HepG2 (cell line): ENCODE data around the gene CES3. TPM values are rescaled to one million over a fixed set of nuclear protein-coding genes. Genes with fewer than 3 reads are reported as not detected.
A peak's percentile ranks its signal among the peaks of the same experiment; 100 is the strongest.

ENCODE experiments used
- DBP ChIP-seq: sonication (generic); formaldehyde crosslinking; IDR thresholded peaks from 2 replicates; pipeline ENCODE4 v1.4.0; 2020; ENCODE audit warnings: missing genetic modification reagents; ENCODE audit errors: not compliant biosample characterization
- EZH2 ChIP-seq: conservative IDR thresholded peaks from 2 replicates; pipeline ENCODE4 v1.6.1; 2012; ENCODE audit warnings: mild to moderate bottlenecking, low read depth, low read length, moderate library complexity
- HMGXB3 ChIP-seq: sonication (generic); formaldehyde crosslinking; IDR thresholded peaks from 2 replicates; pipeline ENCODE4 v1.4.0; 2020; ENCODE audit warnings: missing genetic modification reagents, borderline replicate concordance
- KLF6 ChIP-seq: IDR thresholded peaks from 2 replicates; pipeline ENCODE4 v1.8.0; 2016; ENCODE audit warnings: missing biosample characterization, missing genetic modification reagents
- NCOA5 ChIP-seq: sonication (generic); formaldehyde crosslinking; IDR thresholded peaks from 2 replicates; pipeline ENCODE4 v1.4.0; 2020; ENCODE audit warnings: missing genetic modification reagents
- PATZ1 ChIP-seq: sonication (generic); formaldehyde crosslinking; IDR thresholded peaks from 2 replicates; pipeline ENCODE4 v1.4.0; 2020; ENCODE audit warnings: missing genetic modification reagents
- PRMT3 ChIP-seq: sonication (generic); formaldehyde crosslinking; IDR thresholded peaks from 2 replicates; pipeline ENCODE4 v1.8.1; 2022; ENCODE audit warnings: low read depth, mild to moderate bottlenecking, moderate library complexity, missing genetic modification reagents, borderline replicate concordance
- REPIN1 ChIP-seq: sonication (generic); formaldehyde crosslinking; IDR thresholded peaks from 2 replicates; pipeline ENCODE4 v1.8.0; 2022; ENCODE audit warnings: missing genetic modification reagents, low read depth, mild to moderate bottlenecking, borderline replicate concordance
- RFXANK ChIP-seq: IDR thresholded peaks from 2 replicates; pipeline ENCODE4 v1.6.1; 2016
- SMAD3 ChIP-seq: sonication (generic); formaldehyde crosslinking; IDR thresholded peaks from 2 replicates; pipeline ENCODE4 v1.4.0; 2020; ENCODE audit warnings: missing genetic modification reagents
- SP5 ChIP-seq: IDR thresholded peaks from 2 replicates; pipeline ENCODE4 v1.6.1; 2016; ENCODE audit warnings: low read depth, borderline replicate concordance
- THAP11 ChIP-seq: IDR thresholded peaks from 2 replicates; pipeline ENCODE4 v1.6.1; 2016; ENCODE audit warnings: missing biosample characterization, missing genetic modification reagents
- YEATS2 ChIP-seq: sonication (generic); formaldehyde crosslinking; IDR thresholded peaks from 2 replicates; pipeline ENCODE4 v1.4.0; 2020; ENCODE audit warnings: missing genetic modification reagents, borderline replicate concordance
- ZBTB1 ChIP-seq: sonication (generic); formaldehyde crosslinking; IDR thresholded peaks from 2 replicates; pipeline ENCODE4 v1.4.0; 2020; ENCODE audit warnings: missing genetic modification reagents, borderline replicate concordance
- ZGPAT ChIP-seq: IDR thresholded peaks from 2 replicates; pipeline ENCODE4 v1.6.1; 2016; ENCODE audit warnings: mild to moderate bottlenecking
- ZNF18 ChIP-seq: sonication (generic); formaldehyde crosslinking; IDR thresholded peaks from 2 replicates; pipeline ENCODE4 v1.8.0; 2022; ENCODE audit warnings: mild to moderate bottlenecking, missing genetic modification reagents; ENCODE audit not compliant: insufficient replicate concordance
- ZNF20 ChIP-seq: sonication (generic); formaldehyde crosslinking; IDR thresholded peaks from 2 replicates; pipeline ENCODE4 v1.4.0; 2020; ENCODE audit warnings: mild to moderate bottlenecking, moderate library complexity, missing genetic modification reagents
- ZNF543 ChIP-seq: sonication (generic); formaldehyde crosslinking; IDR thresholded peaks from 2 replicates; pipeline ENCODE4 v1.4.0; 2020; ENCODE audit warnings: mild to moderate bottlenecking, missing genetic modification reagents
- ZNF580 ChIP-seq: IDR thresholded peaks from 2 replicates; pipeline ENCODE4 v1.6.1; 2016; ENCODE audit warnings: low read depth, borderline replicate concordance
- polyA plus RNA-seq, 8 experiments: library from polyadenylated mRNA; depleted of rRNA in 3 of 8; stranded (reverse) in 7 of 8; unstranded in 1 of 8; fragments of >200 nt; fragmentation: Illumina TruSeq in 4 of 8; extraction: Trizol in 4 of 8; gene quantifications; 2 replicates each; pipeline versions ENCODE4 v1.2.1 to v1.2.3, GENCODE V29; 2011 to 2016; ENCODE audit warnings: low read depth in 4 of 8, missing spikeins in 1 of 8, mixed read lengths in 1 of 8; ENCODE audit not compliant: insufficient read depth in 1 of 8
- total RNA-seq, 5 experiments: library from RNA; depleted of rRNA; stranded (reverse); fragments of >200 nt; fragmentation: Illumina TruSeq; extraction: Trizol; gene quantifications; 2 replicates each; pipeline ENCODE4 v1.2.3, GENCODE V29; 2016; ENCODE audit warnings: low read depth in 1 of 5

The CES3 gene
- total and polyA plus RNA-seq, 2 of the 13 experiments (the other 11 are each of a cell fraction or from before 2014, with no cell fraction given): 6.6 to 17.4 TPM

GRCh38 chr16:66954097-66954659 lies 6.9 kb upstream of the CES3 start (continued):
- TF ChIP-seq DBP (CRISPR knock-in tag) (no peak), SMAD3 (CRISPR knock-in tag) (peak; percentile 68; the same call in 1 of the 2 replicates), ZNF18 (CRISPR knock-in tag) (no peak), EZH2 (no peak), ZNF543 (CRISPR knock-in tag) (no peak), RFXANK (CRISPR knock-in tag) (no peak), YEATS2 (CRISPR knock-in tag) (peak; percentile 69; the same call in 1 of the 2 replicates), HMGXB3 (CRISPR knock-in tag) (peak; percentile 65; the same call in 1 of the 2 replicates), THAP11 (CRISPR knock-in tag) (peak; percentile 65), REPIN1 (CRISPR knock-in tag) (0 out of 2 replicates have a peak, but pooled peaks have one; percentile 45), KLF6 (CRISPR knock-in tag) (no peak), PRMT3 (CRISPR knock-in tag) (no peak), NCOA5 (CRISPR knock-in tag) (no peak), ZNF580 (CRISPR knock-in tag) (peak; percentile 49; the same call in 1 of the 2 replicates), PATZ1 (0 out of 2 replicates have a peak, but pooled peaks have one; percentile 18), ZBTB1 (CRISPR knock-in tag) (no peak), ZGPAT (no peak), SP5 (CRISPR knock-in tag) (peak; percentile 43; the same call in 1 of the 2 replicates), ZNF20 (CRISPR knock-in tag) (no peak)
